ENCODE data around the gene CDH23. TPM values are rescaled to one million over a fixed set of nuclear protein-coding genes. Genes with fewer than 3 reads are reported as not detected.

The CDH23 gene
- total and polyA plus RNA-seq, 2 of the 8 experiments (the other 6 are each of a cell fraction or from before 2014, with no cell fraction given) = 1.9 to 4.9 TPM

DNA sequence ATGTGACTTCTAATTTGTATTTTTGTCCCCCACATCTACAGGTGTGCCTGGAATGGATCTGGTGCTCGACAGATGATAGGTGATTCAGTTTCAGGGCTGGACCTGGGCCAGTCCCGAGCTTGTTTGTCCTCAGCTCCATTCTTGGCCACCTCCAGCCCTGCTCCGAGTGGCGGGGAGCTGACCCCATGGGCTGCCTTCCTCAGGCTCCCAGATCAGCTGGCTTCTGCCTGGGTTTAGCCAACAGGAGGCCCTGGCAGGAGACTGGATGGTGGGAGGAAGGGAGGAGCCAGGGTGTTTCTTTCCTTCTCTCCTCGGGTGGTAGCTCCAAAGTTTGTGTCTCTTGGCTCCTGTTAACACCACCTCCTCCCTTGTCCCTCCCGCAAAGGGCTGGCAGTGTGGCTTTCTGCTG lies 75.2 kb downstream of the CDH23 start:
- DNase-seq (ENCODE audit: low read depth in 1 of 2, low spot score in 2 of 2) (no peak), FAIRE-seq (no peak)
- no peak overlapping the region for H2AFZ ChIP-seq (ENCODE audit: low read length)
- H3K79me2 ChIP-seq (ENCODE audit: control insufficient read depth in 1 of 2, insufficient read depth in 2 of 2, low read length in 2 of 2) = no peaks in the 10 kb centered on the region
- no peaks in the 10 kb centered on the region for H3K27me3 ChIP-seq (replicated peaks in 1 of 4; ENCODE audit: control insufficient read depth in 3 of 4, extremely low read depth in 1 of 4, insufficient read depth in 3 of 4, low read length in 3 of 4)
- peak overlapping the region; percentile 32; the same call in 1 of the 2 replicates for H3K18ac ChIP-seq (ENCODE audit: extremely low read depth, low read length)
- H4K8ac ChIP-seq (ENCODE audit: extremely low read depth, insufficient read depth, low read length) = no peak overlapping the region
- H3K79me1 ChIP-seq (ENCODE audit: low read depth, low read length) = no peaks in the 10 kb centered on the region
- no peak overlapping the region for H2BK15ac ChIP-seq (ENCODE audit: low read length)
- H4K91ac ChIP-seq (replicated peaks; ENCODE audit: insufficient read length, low read length) = no peak overlapping the region
- no peak overlapping the region for H2BK5ac ChIP-seq (ENCODE audit: low read depth, low read length)
- POLR2A ChIA-PET (ENCODE audit: partially characterized antibody) = interaction anchor here (1.1 kb wide), 1 partner anchor 13 kb away, joined by 3 read pairs; no protein-coding TSS in a partner anchor
- H4K20me1 ChIP-seq (replicated peaks in 1 of 2; ENCODE audit: control insufficient read depth in 1 of 2, insufficient read depth in 2 of 2, low read length in 2 of 2) = peaks cover 0 to 2% of the 10 kb centered on the region in 2 experiments
- H3K27ac ChIP-seq (ENCODE audit: low read depth, low read length) = no peak overlapping the region
- no peak overlapping the region for H3K9ac ChIP-seq (replicated peaks in 1 of 4; ENCODE audit: extremely low read depth in 1 of 4, low read depth in 3 of 4, low read length in 3 of 4)
- H2BK12ac ChIP-seq (ENCODE audit: low read depth, low read length) = no peak overlapping the region
- H2AK5ac ChIP-seq (ENCODE audit: low read depth, low read length) = no peak overlapping the region
- no peaks in the 10 kb centered on the region for H3K9me3 ChIP-seq (ENCODE audit: insufficient read depth in 2 of 2, low read depth in 1 of 2, low read length in 1 of 2)
- CTCF ChIA-PET (ENCODE audit: partially characterized antibody) = interaction anchor here (0.6 to 2.1 kb wide), 12 partner anchors 12 to 157 kb away, joined by 3 to 8 read pairs (median 4); no protein-coding TSS in a partner anchor
- no peak overlapping the region for H4K5ac ChIP-seq (ENCODE audit: insufficient read length, low read depth, low read length)
- H3K36me3 ChIP-seq (ENCODE audit: control insufficient read depth in 2 of 4, insufficient read depth in 4 of 4, low read length in 3 of 4) = no peaks in the 10 kb centered on the region
- no peak for TF ChIP-seq NANOG (IDR thresholded peaks at IDR 0.05; ENCODE audit: insufficient read depth, low read depth, low read length, poor library complexity, severe bottlenecking)
- TF ChIP-seq SP4 (IDR thresholded peaks at IDR 0.05; ENCODE audit: low read length) = no peak
- no peak for TF ChIP-seq HDAC2 (IDR thresholded peaks at IDR 0.05; ENCODE audit: borderline replicate concordance in 1 of 2, low read depth in 2 of 2, low read length in 2 of 2)
- no peak for TF ChIP-seq SAP30 (IDR thresholded peaks at IDR 0.05; ENCODE audit: insufficient read depth, insufficient replicate concordance, low read length)
- no peak for TF ChIP-seq JUND (IDR thresholded peaks at IDR 0.05; ENCODE audit: low read length)
- no peak for TF ChIP-seq TAF7 (optimal IDR thresholded peaks at IDR 0.05; ENCODE audit: borderline replicate concordance, low read depth, low read length)
- no peak for TF ChIP-seq BRCA1 (IDR thresholded peaks at IDR 0.05; ENCODE audit: low read depth, low read length)
- no peak for TF ChIP-seq RNF2 (IDR thresholded peaks at IDR 0.05; ENCODE audit: borderline replicate concordance, low read depth, low read length, missing control alignments, poor library complexity, severe bottlenecking)
- TF ChIP-seq EP300 (IDR thresholded peaks at IDR 0.05; ENCODE audit: borderline replicate concordance in 1 of 2, low read depth in 2 of 2, low read length in 2 of 2) = no peak
- TF ChIP-seq KDM4A (IDR thresholded peaks at IDR 0.05; ENCODE audit: low read depth, low read length, severe bottlenecking) = no peak
- TF ChIP-seq SP2 (IDR thresholded peaks at IDR 0.05; ENCODE audit: low read length) = no peak
- no peak overlapping the region for H3K4ac ChIP-seq (replicated peaks; ENCODE audit: insufficient read length, low read depth, low read length)
- H2BK20ac ChIP-seq (ENCODE audit: low read length) = no peak overlapping the region
- no peak overlapping the region for H3K14ac ChIP-seq (ENCODE audit: insufficient read length)
- peaks cover 0 to 14% (median 6%) of the 10 kb centered on the region in 4 experiments; a peak in 6 of 7 replicates for H3K4me1 ChIP-seq (replicated peaks in 1 of 4; ENCODE audit: control insufficient read depth in 3 of 4, insufficient read depth in 4 of 4, low read length in 3 of 4)
- H3K4me2 ChIP-seq (ENCODE audit: insufficient read depth in 1 of 2, low read depth in 2 of 2, low read length in 2 of 2) = no peak overlapping the region
- H3K4me3 ChIP-seq (ENCODE audit: extremely low read depth in 1 of 4, insufficient read depth in 2 of 4, low read depth in 3 of 4, low read length in 4 of 4) = no peak overlapping the region
- no peak overlapping the region for H2BK120ac ChIP-seq (replicated peaks; ENCODE audit: low read depth, low read length)
- no peak overlapping the region for H3K56ac ChIP-seq (replicated peaks; ENCODE audit: insufficient read length, low read depth, low read length)
- no peaks in the 10 kb centered on the region; the same call in 1 of the 2 replicates for H3K23me2 ChIP-seq (ENCODE audit: low read depth, low read length)
- no peak overlapping the region for H3K23ac ChIP-seq (ENCODE audit: insufficient read length)
- WGBS, 2 experiments (ENCODE audit: extremely low coverage in 1 of 2, insufficient coverage in 1 of 2, insufficient read length in 1 of 2, insufficient replicate concordance in 2 of 2, low coverage in 1 of 2, low lambda C conversion rate in 2 of 2, missing lambda C conversion rate in 1 of 2) = 84% methylated on average over 5 of the region's 6 CpGs; no CpG with 5 or more reads in 1 of the 2 experiments
